GM13977 (cell line): Measurements from ENCODE around the gene USP36.

Experiments used
- DNase-seq: peaks from one replicate; pipeline ENCODE4 v3.0.0; 2012; ENCODE audit warnings: low spot score
- CTCF ChIP-seq: IDR thresholded peaks from 2 replicates; pipeline ENCODE4 v1.5.1; 2012; ENCODE audit warnings: mild to moderate bottlenecking, control low read depth; ENCODE audit not compliant: insufficient read depth; ENCODE audit errors: extremely low read depth, missing control alignments
- in situ Hi-C: fragments of 300-500 bp; cut with MboI; formaldehyde crosslinking; loops from one replicate; pipeline ENCODE4 v1.12.0; 2022; ENCODE audit warnings: low sequenced_read_pairs, low pct_unique_long_range_greater_than_20kb, mixed read lengths, inconsistent platforms; ENCODE audit not compliant: unreplicated experiment

Gene USP36

GRCh38 chr17:78838574-78839005, 2.0 kb downstream of the USP36 start:
- no peak for TF ChIP-seq CTCF
- in situ Hi-C loops, result loop anchor here (25.0 kb wide), 1 partner anchor 326 kb away; no protein-coding TSS in a partner anchor
- DNase-seq, result no peak

- DNase-seq, result no peak
- in situ Hi-C loops, result loop anchor here (25.0 kb wide), 1 partner anchor 324 kb away; no protein-coding TSS in a partner anchor
- no peak for TF ChIP-seq CTCF
Measured at GRCh38 chr17:78836420-78837021, 4.1 kb downstream of the USP36 start.

GRCh38 chr17:78834571-78834970, 6.0 kb downstream of the USP36 start:
- TF ChIP-seq CTCF, result no peak
- DNase-seq, result no peak
- in situ Hi-C loops, result loop anchor here (25.0 kb wide), 1 partner anchor 322 kb away; no protein-coding TSS in a partner anchor

- no peak for TF ChIP-seq CTCF
- no peak for DNase-seq
- in situ Hi-C loops, result loop anchor here (25.0 kb wide), 1 partner anchor 320 kb away; no protein-coding TSS in a partner anchor
Measured at GRCh38 chr17:78832541-78832810, 8.1 kb downstream of the USP36 start.

- TF ChIP-seq CTCF, result no peak
- no peak for DNase-seq
- in situ Hi-C loops, result loop anchor here (25.0 kb wide), 1 partner anchor 320 kb away; no protein-coding TSS in a partner anchor
Measured at GRCh38 chr17:78831688-78832540, 8.7 kb downstream of the USP36 start.

- DNase-seq, result no peak
- TF ChIP-seq CTCF, result no peak
- in situ Hi-C loops, result loop anchor here (25.0 kb wide), 1 partner anchor 317 kb away; no protein-coding TSS in a partner anchor
Measured at GRCh38 chr17:78829477-78829876, 11.1 kb downstream of the USP36 start.
